DND-41 (cell line): ENCODE measurements around the gene ECT2L.

ENCODE experiments used
- CTCF ChIP-seq: IDR thresholded peaks from 2 replicates; pipeline ENCODE4 v1.5.1; 2012; ENCODE audit warnings: borderline replicate concordance, low read length, moderate library complexity, mild to moderate bottlenecking; ENCODE audit not compliant: poor library complexity, severe bottlenecking; ENCODE audit errors: extremely low read depth
- EZH2 ChIP-seq: IDR thresholded peaks from 3 replicates; pipeline ENCODE4 v1.6.1; 2012; ENCODE audit warnings: borderline replicate concordance, low read depth, mild to moderate bottlenecking, moderate library complexity, low read length, inconsistent platforms; ENCODE audit not compliant: severe bottlenecking

- TF ChIP-seq CTCF (no peak), EZH2 (no peak)
These were observed 147.3 kb downstream of the ECT2L start for GRCh38 chr6:138943089-138943625.
